Endothelial cell of coronary artery (primary cell): Measurements from ENCODE around the gene SLFNL1. TPM values are rescaled to one million over a fixed set of nuclear protein-coding genes. Genes with fewer than 3 reads are reported as not detected.

Experiments
- total RNA-seq: library from RNA; depleted of rRNA; stranded (reverse); fragments of >200 nt; gene quantifications from 2 replicates; pipeline ENCODE4 v1.2.3, GENCODE V29; 2014

SLFNL1 gene
- 0.18 and 0.28 TPM in 2 replicates for total RNA-seq

GRCh38 chr1:41021526-41022308 is at the start of gene SLFNL1:
Gene SLFNL1, minus strand, starts transcription at chr1:41021725. Its CDS starts 1,065 bp downstream, at chr1:41020660.

GRCh38 chr1:40979241-40980067 is 42.1 kb downstream of the SLFNL1 start, which contains the start of gene CTPS1:
Gene CTPS1, plus strand, starts transcription at chr1:40979696. Its CDS starts 3,595 bp downstream, at chr1:40983291.

Other genes starting within 250 kb of the SLFNL1 start
- gene KCNQ4, start 237.9 kb downstream of the SLFNL1 start, total RNA-seq: under 0.01 TPM in 1 of 2 replicates, not detected in the other
- 7.1 and 15.8 TPM in 2 replicates for gene CITED4, start 159.4 kb downstream of the SLFNL1 start, total RNA-seq
- gene CTPS1, start 42.0 kb downstream of the SLFNL1 start, total RNA-seq: 39.6 and 46.4 TPM in 2 replicates
- gene SCMH1, start 220.6 kb upstream of the SLFNL1 start, total RNA-seq: 12.4 and 15.0 TPM in 2 replicates